Stimulated activated CD4-positive, alpha-beta T cell treated with anti-CD3 and anti-CD28 coated beads, Interleukin-2, amount 100 ng/mL, for 24 hours (primary cell): ENCODE measurements around the gene MTG1.
"Not testable (repeated sequence)": the region's sequence is repeated elsewhere in the genome, so short reads cannot be mapped to it uniquely, and the experiment has no call there.

ENCODE experiments used
- DNase-seq, 2 donors: peaks; one replicate each; pipeline ENCODE4 v3.0.0-alpha.2; 2020

The MTG1 gene

GRCh38 chr10:133431888-133432613, 38.1 kb downstream of the MTG1 start:
- not testable (repeated sequence) for DNase-seq

GRCh38 chr10:133432789-133433188, 38.8 kb downstream of the MTG1 start:
- not testable (repeated sequence) for DNase-seq

- DNase-seq: no peak
These were observed 44.8 kb downstream of the MTG1 start for GRCh38 chr10:133438711-133439273.

GRCh38 chr10:133439517-133440461, 45.8 kb downstream of the MTG1 start:
- DNase-seq: peak in 1 of 2 donors; percentile 6

GRCh38 chr10:133440633-133441285, 46.8 kb downstream of the MTG1 start:
- peak in 1 of 2 donors; percentile 9 for DNase-seq

GRCh38 chr10:133441356-133441755, 47.4 kb downstream of the MTG1 start:
- DNase-seq: peak in 1 of 2 donors; percentile 6

GRCh38 chr10:133441780-133442179, 47.8 kb downstream of the MTG1 start:
- peak in 1 of 2 donors; percentile 12 for DNase-seq

- peak in 1 of 2 donors; percentile 21 for DNase-seq
These were observed 48.4 kb downstream of the MTG1 start for GRCh38 chr10:133442191-133442966.

- DNase-seq: peak in 1 of 2 donors; percentile 13
These were observed 49.3 kb downstream of the MTG1 start for GRCh38 chr10:133442967-133443924.

GRCh38 chr10:133444342-133445267, 50.6 kb downstream of the MTG1 start:
- peak in 1 of 2 donors; percentile 7 for DNase-seq

- no peak for DNase-seq
These were observed 51.3 kb downstream of the MTG1 start for GRCh38 chr10:133445268-133445732.

- DNase-seq: no peak
These were observed 52.1 kb downstream of the MTG1 start for GRCh38 chr10:133445751-133446708.

- DNase-seq: no peak
These were observed 53.0 kb downstream of the MTG1 start for GRCh38 chr10:133446979-133447378.

- no peak for DNase-seq
These were observed 54.2 kb downstream of the MTG1 start for GRCh38 chr10:133448120-133448519.

GRCh38 chr10:133451346-133451745, 57.4 kb downstream of the MTG1 start:
- DNase-seq: no peak

- DNase-seq: no peak
These were observed 58.5 kb downstream of the MTG1 start for GRCh38 chr10:133452453-133452852.

GRCh38 chr10:133453516-133454203, 59.7 kb downstream of the MTG1 start, which contains the start of gene SCART1:
SCART1 (plus strand) TSS chr10:133453945; CDS start chr10:133453998, 53 bp downstream.
- peak in 1 of 2 donors; percentile 17 for DNase-seq
